NCI-H82 (cell line): Measurements from ENCODE around the gene CLDN1.

Source experiments
- DNase-seq: peaks from one replicate; lab custom pipeline; 2025; lab: John Stamatoyannopoulos, UW

CLDN1 gene

DNA sequence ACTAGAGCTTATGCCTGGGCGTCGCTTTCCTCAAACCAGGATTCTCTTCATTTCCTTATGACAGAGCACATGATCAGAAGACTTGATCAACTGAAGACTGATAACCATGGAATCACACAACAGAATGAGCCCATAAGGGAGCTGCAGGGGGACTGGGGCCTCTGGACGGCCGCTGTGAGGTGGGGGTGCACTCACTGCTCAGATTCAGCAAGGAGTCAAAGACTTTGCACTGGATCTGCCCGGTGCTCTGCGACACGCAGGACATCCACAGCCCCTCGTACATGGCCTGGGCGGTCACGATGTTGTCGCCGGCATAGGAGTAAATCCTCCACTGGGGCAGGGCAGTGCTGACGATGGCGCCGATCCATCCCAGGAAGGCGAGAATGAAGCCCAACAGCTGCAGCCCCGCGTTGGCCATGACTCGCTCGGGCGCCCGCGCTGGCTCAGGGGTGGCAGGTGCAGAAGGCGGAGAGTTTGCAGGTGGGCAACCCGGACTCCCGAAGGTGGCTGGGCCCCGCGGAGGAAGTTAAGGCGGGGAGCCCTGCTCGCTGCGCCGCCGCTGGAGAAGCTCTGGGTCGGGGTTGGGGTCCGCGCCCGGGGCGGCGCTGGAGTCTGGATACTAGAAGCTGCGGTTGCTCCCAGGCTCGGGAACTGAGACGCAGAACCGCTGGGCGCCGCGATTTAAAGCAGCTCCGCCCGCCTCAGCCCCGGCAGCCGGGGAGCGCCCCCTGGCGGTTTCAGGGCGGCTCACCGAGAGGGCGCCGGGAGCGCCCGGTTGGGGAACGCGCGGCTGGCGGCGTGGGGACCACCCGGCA is at the start of gene CLDN1:
Gene CLDN1, minus strand, starts transcription at position 658 of the 815 bp plus-strand sequence. Its CDS starts 240 bp downstream, at position 418.
- DNase-seq: peak; percentile 89

DNA sequence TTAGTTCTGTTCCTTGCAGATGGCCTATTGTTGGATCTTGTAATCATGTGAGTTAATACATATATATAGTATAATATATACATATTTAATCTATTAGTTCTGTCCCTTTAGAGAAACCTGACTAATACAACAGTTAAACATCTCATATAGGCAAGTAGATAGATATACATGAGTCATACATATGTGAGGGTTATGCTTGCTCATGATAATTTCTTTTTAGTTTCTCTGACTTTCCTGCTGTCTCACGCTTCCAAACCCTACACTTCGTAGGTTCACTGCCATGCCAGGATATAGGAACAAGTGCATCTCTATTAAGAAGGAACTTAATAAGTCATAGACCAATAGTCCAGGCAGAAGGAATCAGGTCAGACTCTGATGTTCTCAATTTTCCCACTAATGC is 48.9 kb upstream of the CLDN1 start:
- no peak for DNase-seq

DNA sequence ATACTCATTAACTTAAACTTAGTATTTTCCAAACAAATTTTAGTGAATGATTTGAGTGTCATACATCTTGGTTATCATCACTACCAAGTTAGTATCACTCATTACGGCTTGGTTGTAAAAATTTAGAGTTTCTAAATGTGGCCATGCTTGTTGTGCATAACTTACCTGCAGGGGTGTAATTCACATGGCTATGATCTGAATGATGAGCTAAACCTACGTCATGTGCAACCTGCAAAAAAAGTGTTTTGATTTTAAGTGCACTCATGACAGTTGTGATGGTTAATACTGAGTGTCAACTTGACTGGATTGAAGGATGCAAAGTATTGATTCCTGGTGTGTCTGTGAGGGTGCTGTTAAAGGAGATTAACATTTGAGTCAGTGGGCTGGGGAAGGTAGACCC is 48.1 kb upstream of the CLDN1 start:
- no peak for DNase-seq

- DNase-seq: no peak
These were observed 47.5 kb upstream of the CLDN1 start for GRCh38 chr3:190369668-190370295.

DNA sequence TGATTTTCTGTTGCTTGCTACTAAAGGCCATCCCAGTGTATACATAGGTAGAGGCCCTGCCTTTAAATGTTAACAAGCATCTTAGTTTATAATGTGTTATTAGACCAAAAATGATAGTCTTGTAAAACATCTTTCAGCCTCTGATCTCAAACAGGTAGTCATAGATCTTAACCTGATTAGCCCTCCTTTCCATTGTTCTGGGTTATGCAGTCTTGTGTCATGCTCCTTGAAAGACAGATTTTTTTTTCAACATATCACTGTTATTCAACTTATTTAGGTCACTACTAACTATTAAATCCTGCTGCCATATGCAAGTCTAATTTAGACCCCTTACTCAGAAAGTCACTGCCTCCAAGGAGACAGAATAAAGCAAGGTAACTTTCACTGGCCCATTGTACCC is 46.6 kb upstream of the CLDN1 start:
- no peak for DNase-seq

GRCh38 chr3:190366133-190366532 is 43.9 kb upstream of the CLDN1 start:
- no peak for DNase-seq

DNA sequence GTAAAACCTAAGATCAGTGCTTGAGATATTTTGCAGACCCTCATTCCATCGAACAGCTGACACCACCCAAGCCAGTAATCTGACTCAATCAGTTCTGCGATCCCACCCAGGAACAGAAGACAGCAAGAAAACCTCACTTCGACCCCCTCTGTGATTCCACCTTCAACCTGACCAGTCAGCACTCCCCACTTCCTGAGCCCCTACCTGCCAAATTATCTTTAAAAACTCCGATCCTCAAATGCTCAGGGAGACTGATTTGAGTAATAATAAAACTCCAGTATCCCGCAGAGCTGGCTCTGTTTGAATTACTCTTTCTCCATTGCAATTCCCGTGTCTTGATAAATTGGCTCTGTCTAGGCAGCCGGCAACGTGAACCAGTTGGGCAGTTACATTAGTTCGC is 40.0 kb upstream of the CLDN1 start:
- no peak for DNase-seq

DNA sequence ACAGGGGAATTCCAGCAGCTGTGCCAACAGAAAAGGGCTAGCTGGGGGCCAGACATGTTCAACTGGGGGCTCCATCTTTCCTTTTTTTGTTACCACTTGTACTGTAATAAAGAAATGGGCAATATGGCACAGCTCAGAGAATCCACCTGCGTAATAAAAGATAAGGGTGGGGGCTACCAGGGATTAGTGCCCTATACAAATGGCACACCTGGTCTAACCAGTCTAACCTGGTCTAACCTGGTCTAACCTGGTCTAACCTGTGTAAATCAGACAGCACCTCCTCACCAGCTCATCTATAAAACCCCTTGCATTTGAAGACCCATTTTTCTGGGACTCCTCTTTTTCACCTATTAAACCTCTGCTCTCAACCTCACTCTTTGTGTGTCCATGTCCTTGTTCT is 39.5 kb upstream of the CLDN1 start:
- DNase-seq: no peak

DNA sequence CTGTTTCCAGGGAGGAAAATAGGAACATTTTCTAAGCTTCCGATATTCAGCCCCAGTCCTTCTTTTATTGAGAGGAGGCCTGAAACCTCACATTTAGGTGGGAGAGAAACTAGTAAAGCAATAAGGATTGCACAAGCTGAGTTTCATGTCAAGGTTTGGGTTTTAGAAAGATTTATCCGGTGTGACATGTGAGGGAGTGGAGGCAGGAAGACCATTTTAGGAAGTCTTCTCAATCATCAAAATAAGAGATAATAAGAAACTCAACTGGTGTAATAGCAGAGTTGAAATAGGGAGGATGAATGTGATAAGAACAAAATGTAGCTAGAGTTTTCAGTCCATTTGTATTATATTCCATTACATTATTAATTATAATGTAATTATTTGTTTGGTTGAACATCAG is 38.0 kb upstream of the CLDN1 start:
- no peak for DNase-seq

GRCh38 chr3:190359813-190360212 is 37.6 kb upstream of the CLDN1 start:
- DNase-seq: no peak

DNA sequence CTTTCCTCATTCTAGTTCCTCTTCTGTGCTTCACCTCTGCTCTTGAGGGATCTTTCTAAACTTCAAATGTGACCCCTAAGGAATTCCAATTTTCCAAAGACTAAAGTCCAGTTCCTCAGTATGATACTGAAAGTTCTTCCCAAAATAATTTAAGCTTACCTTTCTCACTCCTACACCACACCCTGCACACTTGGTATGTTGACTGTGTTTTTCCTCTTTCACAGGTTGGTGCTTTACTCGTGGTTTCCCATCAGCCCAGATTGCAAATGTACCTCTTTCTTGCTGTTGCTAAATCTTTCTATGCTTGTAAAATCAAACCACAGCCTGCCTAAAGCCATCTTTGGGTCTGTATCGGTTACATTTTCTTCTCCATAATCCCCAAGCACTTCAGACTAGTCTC is 35.2 kb upstream of the CLDN1 start:
- DNase-seq: no peak

DNA sequence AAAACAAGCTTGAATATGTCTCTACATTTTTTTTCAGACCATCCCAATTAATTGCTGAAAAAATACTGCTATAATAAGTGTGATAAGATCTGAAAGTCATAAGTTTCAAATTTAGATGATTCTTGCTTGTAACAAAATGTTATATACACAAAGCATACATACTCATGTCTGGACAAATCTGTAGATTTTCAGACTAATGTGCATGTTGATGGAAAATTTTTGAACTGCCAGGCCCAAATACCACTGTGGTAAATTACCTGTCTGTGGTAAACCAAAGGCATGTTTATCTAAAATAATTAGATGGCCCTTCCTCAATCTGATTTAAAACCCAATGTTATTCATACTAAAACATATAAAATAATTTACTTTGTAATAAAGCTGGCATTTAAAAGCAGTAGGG is 34.0 kb upstream of the CLDN1 start:
- no peak for DNase-seq

DNA sequence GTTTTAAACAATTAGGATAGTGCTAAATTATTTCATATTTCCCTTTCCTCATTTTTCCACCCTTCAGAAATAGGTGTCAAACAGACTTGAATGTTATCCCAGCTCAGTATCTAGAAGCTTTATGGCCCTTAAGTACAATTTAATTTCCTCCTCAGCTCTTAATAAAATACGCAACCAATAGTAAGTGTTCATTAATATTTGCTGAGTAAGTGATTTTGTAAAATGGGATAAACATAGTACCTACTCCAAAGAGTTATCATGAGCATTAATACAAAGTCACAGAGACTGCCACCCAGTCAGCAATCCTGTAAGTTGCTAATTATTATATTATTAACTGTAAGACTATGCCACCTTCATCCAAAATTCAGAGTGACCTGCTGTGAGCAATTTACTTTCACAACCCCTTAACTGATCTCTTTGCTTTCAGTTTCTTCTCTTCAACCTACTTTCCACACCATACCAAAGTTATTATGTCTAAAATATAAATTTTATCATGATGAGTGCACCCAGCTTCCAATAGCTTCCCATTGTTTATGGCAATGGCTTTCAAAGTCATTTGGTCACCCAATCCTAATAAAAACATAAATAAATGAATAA is 30.7 kb upstream of the CLDN1 start:
- no peak for DNase-seq

- no peak for DNase-seq
These were observed 24.3 kb upstream of the CLDN1 start for GRCh38 chr3:190346541-190346940.

DNA sequence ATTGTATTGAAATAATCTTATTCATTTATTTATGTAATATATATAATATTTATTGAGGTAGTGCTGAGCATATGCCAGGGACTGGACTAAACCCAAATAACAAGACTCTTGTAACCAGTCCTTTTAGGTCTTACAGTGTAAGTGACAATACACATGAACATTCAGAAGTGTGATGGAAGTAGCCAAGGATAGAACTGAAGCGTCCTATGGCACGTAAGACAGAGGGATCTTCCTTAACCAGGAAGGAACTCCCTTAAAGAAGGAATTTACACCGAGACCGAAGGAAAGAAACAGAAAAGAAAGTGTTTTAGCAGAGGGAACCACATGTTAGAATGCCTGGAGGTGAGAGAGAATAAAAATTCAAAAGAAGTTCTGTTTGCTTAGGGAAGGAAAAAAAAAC is 23.6 kb upstream of the CLDN1 start:
- DNase-seq: no peak

- no peak for DNase-seq
These were observed 23.0 kb upstream of the CLDN1 start for GRCh38 chr3:190345027-190345821.

GRCh38 chr3:190340071-190340470 is 17.8 kb upstream of the CLDN1 start:
- no peak for DNase-seq

- DNase-seq: peak; percentile 17
These were observed 16.9 kb upstream of the CLDN1 start for GRCh38 chr3:190339130-190339529.

GRCh38 chr3:190338717-190339116 is 16.5 kb upstream of the CLDN1 start:
- peak; percentile 13 for DNase-seq

DNA sequence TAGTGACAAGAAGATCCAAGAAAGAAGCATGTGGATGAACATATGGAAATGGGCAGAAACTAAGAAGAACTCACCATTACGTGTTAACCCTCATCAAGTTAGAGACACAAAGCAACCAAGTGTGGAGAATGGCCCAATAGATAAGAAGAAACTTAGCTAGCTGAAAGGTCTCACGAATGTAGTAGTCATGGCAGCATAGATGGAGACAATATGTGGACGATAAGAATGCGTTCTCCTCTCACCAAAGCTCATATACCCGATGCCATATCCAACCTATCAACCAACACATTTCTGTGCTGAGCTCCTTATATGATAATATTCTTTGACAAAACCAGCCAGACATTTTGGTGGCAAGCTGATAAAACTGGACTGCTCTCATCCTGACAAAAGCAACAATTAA is 15.1 kb upstream of the CLDN1 start:
- no peak for DNase-seq

DNA sequence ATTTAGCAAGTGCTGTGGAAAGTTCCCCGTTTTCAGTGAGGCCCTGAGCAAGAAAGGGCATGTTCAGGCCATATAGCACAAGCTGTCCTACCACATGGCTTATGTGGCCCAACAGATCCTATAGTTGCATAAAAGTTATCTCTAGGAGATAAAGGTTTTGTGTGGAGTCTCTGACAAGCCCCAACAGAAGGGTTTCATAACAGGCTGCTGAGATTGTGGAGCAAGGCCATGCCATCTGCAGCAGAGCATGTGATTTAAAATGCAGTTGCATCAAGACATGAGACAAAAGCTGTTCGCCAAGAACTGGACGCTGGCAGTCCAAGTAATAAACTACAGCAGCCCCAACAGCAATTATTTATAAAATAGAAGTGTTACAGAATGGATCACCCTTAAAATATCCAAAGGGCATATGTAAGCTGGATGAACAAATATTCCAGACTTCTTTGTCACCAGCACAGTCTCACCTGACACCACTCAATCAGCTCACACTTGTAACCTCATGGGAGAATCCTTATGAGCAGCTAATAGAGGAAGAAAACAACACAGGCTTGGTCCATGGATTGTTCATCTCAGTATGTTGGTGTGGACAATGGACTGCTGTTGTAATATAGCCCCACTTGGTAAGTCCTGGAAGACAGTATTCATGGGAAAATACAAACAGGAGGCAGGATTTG is 14.4 kb upstream of the CLDN1 start:
- DNase-seq: no peak

DNA sequence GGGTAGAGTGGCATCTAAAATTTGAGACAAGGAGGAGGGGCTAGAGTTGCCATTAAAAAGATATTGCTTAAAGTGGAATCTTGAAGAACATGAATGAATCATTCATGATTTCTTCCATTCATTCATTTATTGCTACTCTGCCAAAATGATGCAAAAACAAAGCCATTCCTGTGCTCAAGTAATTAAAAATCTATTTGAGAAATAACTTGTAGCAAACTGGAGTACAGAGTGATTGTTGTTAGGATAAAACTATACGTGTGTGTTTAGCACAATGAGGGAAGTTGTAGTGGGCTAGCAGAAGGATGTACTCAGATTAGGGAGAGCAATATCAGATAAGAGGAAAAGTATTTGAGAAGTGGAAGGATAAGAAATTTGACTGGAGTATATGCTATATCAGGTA is 11.7 kb upstream of the CLDN1 start:
- DNase-seq: no peak
